Glutamatergic neuron (in vitro differentiated cells): ENCODE results near the gene PTPRT. TPM values are rescaled to one million over a fixed set of nuclear protein-coding genes. Genes with fewer than 3 reads are reported as not detected.

Experiments
- DNase-seq: peaks from one replicate; pipeline ENCODE4 v3.0.0; 2022
- H3K27ac Mint-ChIP-seq: one replicate; pipeline ENCODE4 v1.8.0; 2020; ENCODE audit warnings: mild to moderate bottlenecking, mixed read lengths, inconsistent platforms; ENCODE audit not compliant: unreplicated experiment
- H3K27me3 Mint-ChIP-seq: one replicate; pipeline ENCODE4 v1.8.0; 2020; ENCODE audit warnings: mild to moderate bottlenecking, moderate library complexity, mixed read lengths, inconsistent platforms; ENCODE audit not compliant: unreplicated experiment
- H3K36me3 Mint-ChIP-seq: one replicate; pipeline ENCODE4 v1.8.0; 2020; ENCODE audit warnings: mild to moderate bottlenecking, mixed read lengths, inconsistent platforms; ENCODE audit not compliant: unreplicated experiment
- H3K4me1 Mint-ChIP-seq: one replicate; pipeline ENCODE4 v1.8.0; 2020; ENCODE audit warnings: mild to moderate bottlenecking, low read depth, mixed read lengths, inconsistent platforms; ENCODE audit not compliant: unreplicated experiment
- H3K4me3 Mint-ChIP-seq: one replicate; pipeline ENCODE4 v1.8.0; 2020; ENCODE audit warnings: mild to moderate bottlenecking, mixed read lengths, inconsistent platforms; ENCODE audit not compliant: unreplicated experiment
- H3K9me3 Mint-ChIP-seq: one replicate; pipeline ENCODE4 v1.8.0; 2020; ENCODE audit warnings: mild to moderate bottlenecking, moderate library complexity, mixed read lengths, inconsistent platforms; ENCODE audit not compliant: unreplicated experiment
- CTCF ChIP-seq: fragments of 200-600 bp; sonication (generic); IDR thresholded peaks from one replicate; pipeline ENCODE4 v1.5.0; 2021; ENCODE audit not compliant: partially characterized antibody, unreplicated experiment
- total RNA-seq: library from RNA; stranded (reverse); fragmentation: NEBNext Ultra II Directional; extraction: Animal tissue kit (Norgen Biotek cat#: 25700); gene quantifications from one replicate; pipeline ENCODE4 v1.2.1, GENCODE V29; 2021; ENCODE audit not compliant: unreplicated experiment

The PTPRT gene
- total RNA-seq, 1 donor from 2014 or later, result 1.9 TPM

GRCh38 chr20:42510686-42511085 is 679.0 kb downstream of the PTPRT start:
- H3K9me3 Mint-ChIP-seq, result peaks cover 1% of the 10 kb centered on the region
- H3K4me1 Mint-ChIP-seq, result no peaks in the 10 kb centered on the region
- TF ChIP-seq CTCF, result no peak
- H3K4me3 Mint-ChIP-seq, result no peak overlapping the region
- no peak overlapping the region for H3K27ac Mint-ChIP-seq
- no peaks in the 10 kb centered on the region for H3K27me3 Mint-ChIP-seq
- no peaks in the 10 kb centered on the region for H3K36me3 Mint-ChIP-seq
- no peak for DNase-seq

- Mint-ChIP-seq H3K9me3 (no peaks in the 10 kb centered on the region), H3K36me3 (no peaks in the 10 kb centered on the region), H3K27me3 (no peaks in the 10 kb centered on the region), H3K4me1 (no peaks in the 10 kb centered on the region), H3K27ac (no peak overlapping the region), H3K4me3 (no peak overlapping the region)
- no peak for TF ChIP-seq CTCF
- no peak for DNase-seq
Measured at GRCh38 chr20:42507874-42508273, 681.8 kb downstream of the PTPRT start.

GRCh38 chr20:42506397-42506796 is 683.3 kb downstream of the PTPRT start:
- DNase-seq, result no peak
- Mint-ChIP-seq H3K4me3 (no peak overlapping the region), H3K9me3 (no peaks in the 10 kb centered on the region), H3K27ac (no peak overlapping the region), H3K4me1 (no peaks in the 10 kb centered on the region), H3K36me3 (no peaks in the 10 kb centered on the region), H3K27me3 (no peaks in the 10 kb centered on the region)
- no peak for TF ChIP-seq CTCF

- no peak for DNase-seq
- Mint-ChIP-seq H3K36me3 (no peaks in the 10 kb centered on the region), H3K4me1 (no peaks in the 10 kb centered on the region), H3K4me3 (no peak overlapping the region), H3K27me3 (no peaks in the 10 kb centered on the region), H3K27ac (no peak overlapping the region), H3K9me3 (no peaks in the 10 kb centered on the region)
- TF ChIP-seq CTCF, result no peak
Measured at GRCh38 chr20:42502591-42502990, 687.1 kb downstream of the PTPRT start.

- no peaks in the 10 kb centered on the region for H3K27me3 Mint-ChIP-seq
- TF ChIP-seq CTCF, result no peak
- no peak for DNase-seq
- no peak overlapping the region for H3K27ac Mint-ChIP-seq
- no peaks in the 10 kb centered on the region for H3K4me1 Mint-ChIP-seq
- no peak overlapping the region for H3K4me3 Mint-ChIP-seq
- no peaks in the 10 kb centered on the region for H3K36me3 Mint-ChIP-seq
- H3K9me3 Mint-ChIP-seq, result no peaks in the 10 kb centered on the region
Measured at GRCh38 chr20:42496595-42496994, 693.1 kb downstream of the PTPRT start.
